Testis (tissue), 3 donors: Measurements from ENCODE around the gene PKP2. TPM values are rescaled to one million over a fixed set of nuclear protein-coding genes. Genes with fewer than 3 reads are reported as not detected.

ENCODE experiments used
- DNase-seq: peaks from one replicate; pipeline ENCODE4 v3.0.0-alpha.2; 2019
- H3K27ac ChIP-seq, 2 donors: fragments of 200-600 bp; sonication (generic); one replicate each; pipeline ENCODE4 v1.5.1; 2019
- H3K27me3 ChIP-seq: fragments of 200-600 bp; sonication (generic); one replicate; pipeline ENCODE4 v1.5.1; 2019
- H3K36me3 ChIP-seq: fragments of 200-600 bp; sonication (generic); one replicate; pipeline ENCODE4 v1.5.1; 2017; ENCODE audit warnings: low read depth; ENCODE audit errors: missing control alignments
- H3K4me1 ChIP-seq: fragments of 200-600 bp; sonication (generic); one replicate; pipeline ENCODE4 v1.5.1; 2019
- H3K4me3 ChIP-seq, 2 donors: fragments of 200-600 bp; sonication (generic); one replicate each; pipeline ENCODE4 v1.5.1; 2017 to 2019
- H3K9me3 ChIP-seq: fragments of 200-600 bp; sonication (generic); one replicate; pipeline ENCODE4 v1.5.1; 2017
- CTCF ChIP-seq, 3 experiments: fragments of 450-650 bp in 2 of 3; fragments of 200-600 bp in 1 of 3; sonication (generic) in 1 of 3; IDR thresholded peaks; one replicate each; pipeline ENCODE4 v1.5.1; 2016 to 2019; ENCODE audit warnings: antibody characterized with exemption in 3 of 3, mild to moderate bottlenecking in 2 of 3, moderate library complexity in 1 of 3
- POLR2A ChIP-seq: fragments of 450-650 bp; IDR thresholded peaks from one replicate; pipeline ENCODE4 v1.6.1; 2017; ENCODE audit warnings: antibody characterized with exemption, mild to moderate bottlenecking, moderate library complexity
- WGBS, 2 donors: methylation state at CpG; one replicate each; pipeline ENCODE4 v1.1.5; 2018; 5-methylcytosine and 5-hydroxymethylcytosine counted together
- intact Hi-C: fragments of 100-400 bp; cut with DNase I; formaldehyde crosslinking; loops from one replicate; pipeline ENCODE4 v1.15.1; 2023; ENCODE audit warnings: low total_unique reads
- polyA plus RNA-seq: library from polyadenylated mRNA; stranded (reverse); fragments of 350-450 nt; fragmentation: Illumina TruSeq; extraction: RNeasy Lipid Tissue Mini Kit (QIAGEN cat#74804); gene quantifications from one replicate; pipeline ENCODE4 v1.2.3, GENCODE V29; 2014; ENCODE audit warnings: low read depth, low replicate concordance; ENCODE audit not compliant: insufficient read depth
- total RNA-seq, 2 donors: library from RNA; depleted of rRNA; stranded (reverse); fragments of >200 nt; gene quantifications; one replicate each; pipeline ENCODE4 v1.2.3, GENCODE V29; 2016

PKP2 gene
- total and polyA plus RNA-seq, 3 donors from 2014 or later: 14.8 to 22.3 (median 18.9) TPM

- intact Hi-C loops: no loop called here
Measured at GRCh38 chr12:32901553-32901952, 5.0 kb upstream of the PKP2 start.

GRCh38 chr12:32897687-32898573 lies 1.4 kb upstream of the PKP2 start:
- Histone ChIP-seq H3K4me3 (peak overlapping the region in 1 of 2 donors; percentile 87), H3K27me3 (no peaks in the 10 kb centered on the region), H3K27ac (peak overlapping the region in 1 of 2 donors; percentile 65), H3K9me3 (no peaks in the 10 kb centered on the region), H3K36me3 (no peaks in the 10 kb centered on the region), H3K4me1 (peaks cover 13% of the 10 kb centered on the region)
- no peak for TF ChIP-seq POLR2A
- TF ChIP-seq CTCF (IDR thresholded peaks at IDR 0.05): no peak
- no peak for DNase-seq
- intact Hi-C loops: no loop called here
- 58 to 59% methylated on average over 10 of the region's 10 CpGs for WGBS, 2 donors

More at GRCh38 chr12:32901553-32901952, 5.0 kb upstream of the PKP2 start:
- H3K4me1 ChIP-seq: peaks cover 5% of the 10 kb centered on the region
- TF ChIP-seq POLR2A: no peak
- no peak for DNase-seq
- no peaks in the 10 kb centered on the region for H3K9me3 ChIP-seq
- H3K36me3 ChIP-seq: no peaks in the 10 kb centered on the region
- H3K4me3 ChIP-seq: no peak overlapping the region
- WGBS, 2 donors: 86 to 89% methylated on average over 4 of the region's 4 CpGs
- H3K27me3 ChIP-seq: no peaks in the 10 kb centered on the region
- H3K27ac ChIP-seq: no peak overlapping the region

GRCh38 chr12:32897281-32897610 lies 669 bp upstream of the PKP2 start:
- Histone ChIP-seq H3K27me3 (no peaks in the 10 kb centered on the region), H3K27ac (peak overlapping the region; percentile 65), H3K9me3 (no peaks in the 10 kb centered on the region), H3K36me3 (no peaks in the 10 kb centered on the region), H3K4me1 (peaks cover 13% of the 10 kb centered on the region), H3K4me3 (peak overlapping the region; percentile 75 to 87)
- WGBS, 2 donors: 0 to 2% methylated on average over 6 of the region's 6 CpGs
- intact Hi-C loops: no loop called here
- no peak for TF ChIP-seq CTCF (IDR thresholded peaks at IDR 0.05)
- TF ChIP-seq POLR2A: no peak
- DNase-seq: no peak

- Histone ChIP-seq H3K27me3 (no peaks in the 10 kb centered on the region), H3K4me1 (peaks cover 13% of the 10 kb centered on the region), H3K9me3 (no peaks in the 10 kb centered on the region), H3K4me3 (peak overlapping the region; percentile 75 to 87), H3K27ac (peak overlapping the region; percentile 44 to 65), H3K36me3 (no peaks in the 10 kb centered on the region)
- intact Hi-C loops: no loop called here
- WGBS, 2 donors: 6 to 8% methylated on average over 28 of the region's 28 CpGs
- DNase-seq: peak; percentile 41
- TF ChIP-seq POLR2A: no peak
- no peak for TF ChIP-seq CTCF (IDR thresholded peaks at IDR 0.05)
Measured at GRCh38 chr12:32895688-32896431, 717 bp downstream of the PKP2 start.

GRCh38 chr12:32894566-32894965 lies 2.0 kb downstream of the PKP2 start:
- Histone ChIP-seq H3K4me1 (peaks cover 13% of the 10 kb centered on the region), H3K9me3 (no peaks in the 10 kb centered on the region), H3K27ac (no peak overlapping the region), H3K27me3 (no peaks in the 10 kb centered on the region), H3K4me3 (no peak overlapping the region), H3K36me3 (no peaks in the 10 kb centered on the region)
- DNase-seq: no peak
- WGBS, 2 donors: 70 to 77% methylated on average over 2 of the region's 2 CpGs
- intact Hi-C loops: no loop called here
- TF ChIP-seq CTCF (IDR thresholded peaks at IDR 0.05) (no peak), POLR2A (no peak)
